GM12892 (cell line): ENCODE results near the gene VKORC1L1.

Experiments
- POLR2A ChIP-seq: IDR thresholded peaks from 2 replicates; pipeline ENCODE4 v1.6.1; 2011; ENCODE audit warnings: low read depth, low read length, control low read depth
- POLR2AphosphoS5 ChIP-seq: IDR thresholded peaks from 2 replicates; pipeline ENCODE4 v1.6.1; 2011; ENCODE audit warnings: low read depth, low read length, control low read depth
- TAF1 ChIP-seq: IDR thresholded peaks from 2 replicates; pipeline ENCODE4 v1.6.1; 2011; ENCODE audit warnings: low read depth, mild to moderate bottlenecking, control low read depth, low read length, borderline replicate concordance

DNA sequence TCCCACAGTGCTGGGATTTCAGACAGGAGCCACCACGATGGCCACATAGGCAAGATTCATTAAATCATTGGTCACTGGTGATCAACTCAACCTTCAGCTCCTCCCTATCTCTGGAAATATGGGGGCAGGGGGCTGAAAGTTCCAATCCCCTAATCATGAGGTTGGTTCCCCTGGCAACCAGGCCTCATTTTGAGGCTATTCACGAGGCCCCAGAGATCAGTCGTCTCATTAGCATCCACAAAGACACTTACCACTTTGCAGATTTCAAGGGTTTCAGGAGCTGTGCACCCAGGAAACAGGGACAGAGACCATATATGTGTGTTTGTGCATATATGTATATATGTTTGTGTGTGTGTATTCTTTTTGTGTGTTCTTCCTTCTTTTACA, 116.8 kb downstream of the VKORC1L1 start:
- TF ChIP-seq POLR2AphosphoS5 = no peak
- no peak for TF ChIP-seq POLR2A
- no peak for TF ChIP-seq TAF1
